ENCODE results near the gene CSF1R.

The CSF1R gene

GRCh38 chr5:150016537-150016936 is 69.8 kb downstream of the CSF1R start:
- CTCF ChIA-PET: interaction anchor here (0.6 to 2.1 kb wide), 2 partner anchors 26 to 438 kb away, joined by 3 to 6 read pairs; no protein-coding TSS in a partner anchor
- H3K4me1 ChIP-seq (ENCODE audit: control insufficient read depth, insufficient read depth, low read length): no peaks in the 10 kb centered on the region
- POLR2A ChIA-PET: no interaction called here
- H3K36me3 ChIP-seq (ENCODE audit: control insufficient read depth in 2 of 2, insufficient read depth in 1 of 2, low read length in 2 of 2): peaks cover 85 to 96% of the 10 kb centered on the region in 2 experiments
- no peak overlapping the region for H3K27ac ChIP-seq (ENCODE audit: extremely low read depth, low read depth, low read length)
- no peak overlapping the region for H3K4me3 ChIP-seq (ENCODE audit: low read depth, low read length)
- no peaks in the 10 kb centered on the region; the same call in 1 of the 2 replicates for H3K9me3 ChIP-seq (ENCODE audit: control insufficient read depth, insufficient read depth, low read depth, low read length)
- TF ChIP-seq, protein P1, sequence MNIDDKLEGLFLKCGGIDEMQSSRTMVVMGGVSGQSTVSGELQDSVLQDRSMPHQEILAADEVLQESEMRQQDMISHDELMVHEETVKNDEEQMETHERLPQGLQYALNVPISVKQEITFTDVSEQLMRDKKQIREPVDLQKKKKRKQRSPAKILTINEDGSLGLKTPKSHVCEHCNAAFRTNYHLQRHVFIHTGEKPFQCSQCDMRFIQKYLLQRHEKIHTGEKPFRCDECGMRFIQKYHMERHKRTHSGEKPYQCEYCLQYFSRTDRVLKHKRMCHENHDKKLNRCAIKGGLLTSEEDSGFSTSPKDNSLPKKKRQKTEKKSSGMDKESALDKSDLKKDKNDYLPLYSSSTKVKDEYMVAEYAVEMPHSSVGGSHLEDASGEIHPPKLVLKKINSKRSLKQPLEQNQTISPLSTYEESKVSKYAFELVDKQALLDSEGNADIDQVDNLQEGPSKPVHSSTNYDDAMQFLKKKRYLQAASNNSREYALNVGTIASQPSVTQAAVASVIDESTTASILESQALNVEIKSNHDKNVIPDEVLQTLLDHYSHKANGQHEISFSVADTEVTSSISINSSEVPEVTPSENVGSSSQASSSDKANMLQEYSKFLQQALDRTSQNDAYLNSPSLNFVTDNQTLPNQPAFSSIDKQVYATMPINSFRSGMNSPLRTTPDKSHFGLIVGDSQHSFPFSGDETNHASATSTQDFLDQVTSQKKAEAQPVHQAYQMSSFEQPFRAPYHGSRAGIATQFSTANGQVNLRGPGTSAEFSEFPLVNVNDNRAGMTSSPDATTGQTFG (tag by site-specific recombination; IDR thresholded peaks at IDR 0.05; ENCODE audit: borderline replicate concordance): no peak
- peak; percentile 36 for TF ChIP-seq SETDB1 (IDR thresholded peaks at IDR 0.05; ENCODE audit: insufficient read length, low read length)

- no peaks in the 10 kb centered on the region; the same call in 1 of the 2 replicates for H3K9me3 ChIP-seq (ENCODE audit: control insufficient read depth, insufficient read depth, low read depth, low read length)
- no peak overlapping the region for H3K4me3 ChIP-seq (ENCODE audit: low read depth, low read length)
- CTCF ChIA-PET: no interaction called here
- no peaks in the 10 kb centered on the region for H3K4me1 ChIP-seq (ENCODE audit: control insufficient read depth, insufficient read depth, low read length)
- no peak overlapping the region for H3K27ac ChIP-seq (ENCODE audit: extremely low read depth, low read depth, low read length)
- POLR2A ChIA-PET: no interaction called here
- no peak for TF ChIP-seq ZNF585B (tag by site-specific recombination; IDR thresholded peaks at IDR 0.05)
- no peak for TF ChIP-seq ZNF791 (tag by site-specific recombination; IDR thresholded peaks at IDR 0.05)
- TF ChIP-seq ZNF146 (tag by site-specific recombination; IDR thresholded peaks at IDR 0.05): no peak
- TF ChIP-seq ZNF302 (tag by site-specific recombination; IDR thresholded peaks at IDR 0.05; ENCODE audit: low read depth): no peak
- no peak for TF ChIP-seq ZNF555 (tag by site-specific recombination; conservative IDR thresholded peaks at IDR 0.05)
- no peak for TF ChIP-seq GLI2 (tag by site-specific recombination; IDR thresholded peaks at IDR 0.05; ENCODE audit: borderline replicate concordance, low read depth)
- TF ChIP-seq, protein P2, sequence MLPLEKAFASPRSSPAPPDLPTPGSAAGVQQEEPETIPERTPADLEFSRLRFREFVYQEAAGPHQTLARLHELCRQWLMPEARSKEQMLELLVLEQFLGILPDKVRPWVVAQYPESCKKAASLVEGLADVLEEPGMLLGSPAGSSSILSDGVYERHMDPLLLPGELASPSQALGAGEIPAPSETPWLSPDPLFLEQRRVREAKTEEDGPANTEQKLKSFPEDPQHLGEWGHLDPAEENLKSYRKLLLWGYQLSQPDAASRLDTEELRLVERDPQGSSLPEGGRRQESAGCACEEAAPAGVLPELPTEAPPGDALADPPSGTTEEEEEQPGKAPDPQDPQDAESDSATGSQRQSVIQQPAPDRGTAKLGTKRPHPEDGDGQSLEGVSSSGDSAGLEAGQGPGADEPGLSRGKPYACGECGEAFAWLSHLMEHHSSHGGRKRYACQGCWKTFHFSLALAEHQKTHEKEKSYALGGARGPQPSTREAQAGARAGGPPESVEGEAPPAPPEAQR (tag by site-specific recombination; IDR thresholded peaks at IDR 0.05): no peak
- peaks cover 86 to 95% of the 10 kb centered on the region in 2 experiments for H3K36me3 ChIP-seq (ENCODE audit: control insufficient read depth in 2 of 2, insufficient read depth in 1 of 2, low read length in 2 of 2)
Measured at GRCh38 chr5:150015415-150015814, 70.9 kb downstream of the CSF1R start.

- POLR2A ChIA-PET: no interaction called here
- Histone ChIP-seq H3K27ac (ENCODE audit: extremely low read depth, low read depth, low read length) (no peak overlapping the region), H3K9me3 (ENCODE audit: control insufficient read depth, insufficient read depth, low read depth, low read length) (no peaks in the 10 kb centered on the region; the same call in 1 of the 2 replicates), H3K4me3 (ENCODE audit: low read depth, low read length) (no peak overlapping the region), H3K36me3 (ENCODE audit: control insufficient read depth in 2 of 2, insufficient read depth in 1 of 2, low read length in 2 of 2) (peaks cover 80 to 95% of the 10 kb centered on the region in 2 experiments), H3K4me1 (ENCODE audit: control insufficient read depth, insufficient read depth, low read length) (no peaks in the 10 kb centered on the region)
- CTCF ChIA-PET: no interaction called here
- no peak for TF ChIP-seq ZNF292 (tag by site-specific recombination; IDR thresholded peaks at IDR 0.05; ENCODE audit: borderline replicate concordance, low read depth)
- TF ChIP-seq ZSCAN16 (tag by site-specific recombination; IDR thresholded peaks at IDR 0.05): no peak
- no peak for TF ChIP-seq ZFP41 (tag by site-specific recombination; IDR thresholded peaks at IDR 0.05; ENCODE audit: borderline replicate concordance)
- no peak for TF ChIP-seq SALL2 (tag by site-specific recombination; IDR thresholded peaks at IDR 0.05; ENCODE audit: borderline replicate concordance)
- TF ChIP-seq ZNF777 (tag by site-specific recombination; IDR thresholded peaks at IDR 0.05; ENCODE audit: borderline replicate concordance): no peak
- no peak for TF ChIP-seq ZNF549 (tag by site-specific recombination; IDR thresholded peaks at IDR 0.05)
- TF ChIP-seq ZNF701 (tag by site-specific recombination; IDR thresholded peaks at IDR 0.05): no peak
- TF ChIP-seq, protein P3, sequence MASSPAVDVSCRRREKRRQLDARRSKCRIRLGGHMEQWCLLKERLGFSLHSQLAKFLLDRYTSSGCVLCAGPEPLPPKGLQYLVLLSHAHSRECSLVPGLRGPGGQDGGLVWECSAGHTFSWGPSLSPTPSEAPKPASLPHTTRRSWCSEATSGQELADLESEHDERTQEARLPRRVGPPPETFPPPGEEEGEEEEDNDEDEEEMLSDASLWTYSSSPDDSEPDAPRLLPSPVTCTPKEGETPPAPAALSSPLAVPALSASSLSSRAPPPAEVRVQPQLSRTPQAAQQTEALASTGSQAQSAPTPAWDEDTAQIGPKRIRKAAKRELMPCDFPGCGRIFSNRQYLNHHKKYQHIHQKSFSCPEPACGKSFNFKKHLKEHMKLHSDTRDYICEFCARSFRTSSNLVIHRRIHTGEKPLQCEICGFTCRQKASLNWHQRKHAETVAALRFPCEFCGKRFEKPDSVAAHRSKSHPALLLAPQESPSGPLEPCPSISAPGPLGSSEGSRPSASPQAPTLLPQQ (tag by site-specific recombination; IDR thresholded peaks at IDR 0.05): no peak
Measured at GRCh38 chr5:150014456-150014855, 71.9 kb downstream of the CSF1R start.

Measured in HEK293 (cell line).